Measurements from ENCODE around the gene MAN1A2.

DNA sequence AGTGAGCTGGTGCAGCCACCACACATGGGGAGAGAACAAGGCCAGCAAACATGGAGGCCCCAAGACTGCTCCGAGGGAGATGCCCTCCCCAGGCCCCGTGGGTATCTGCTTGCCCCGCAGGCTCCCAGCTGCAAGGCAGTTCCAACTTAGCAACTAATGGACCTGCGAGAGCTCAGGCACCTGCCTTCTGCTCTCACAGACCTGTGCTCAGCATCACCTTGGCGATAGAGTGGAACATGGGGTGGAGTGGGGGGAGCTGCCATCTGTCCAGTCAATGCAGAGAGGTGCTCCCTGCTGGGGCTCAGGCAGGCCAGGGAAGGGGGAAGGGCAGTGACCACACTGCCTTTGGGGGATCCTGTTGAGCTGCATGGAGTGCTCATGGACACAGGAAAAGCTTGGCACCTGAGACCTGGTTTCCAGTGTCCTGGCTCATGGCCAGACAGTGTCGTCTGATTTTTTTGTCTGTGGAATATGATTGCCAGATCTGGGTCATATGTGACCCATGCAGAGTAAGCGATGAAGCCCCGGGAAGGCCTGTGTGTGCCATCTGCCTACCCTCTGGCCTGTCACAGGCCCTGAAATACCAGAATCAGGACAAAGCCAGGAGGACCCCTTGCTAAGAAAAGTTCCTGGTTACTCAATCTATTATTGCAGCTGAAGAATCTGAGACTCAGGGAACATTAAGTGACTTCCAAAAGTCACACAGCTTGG is 198.7 kb downstream of the MAN1A2 start:
- TF ChIP-seq, protein P1, sequence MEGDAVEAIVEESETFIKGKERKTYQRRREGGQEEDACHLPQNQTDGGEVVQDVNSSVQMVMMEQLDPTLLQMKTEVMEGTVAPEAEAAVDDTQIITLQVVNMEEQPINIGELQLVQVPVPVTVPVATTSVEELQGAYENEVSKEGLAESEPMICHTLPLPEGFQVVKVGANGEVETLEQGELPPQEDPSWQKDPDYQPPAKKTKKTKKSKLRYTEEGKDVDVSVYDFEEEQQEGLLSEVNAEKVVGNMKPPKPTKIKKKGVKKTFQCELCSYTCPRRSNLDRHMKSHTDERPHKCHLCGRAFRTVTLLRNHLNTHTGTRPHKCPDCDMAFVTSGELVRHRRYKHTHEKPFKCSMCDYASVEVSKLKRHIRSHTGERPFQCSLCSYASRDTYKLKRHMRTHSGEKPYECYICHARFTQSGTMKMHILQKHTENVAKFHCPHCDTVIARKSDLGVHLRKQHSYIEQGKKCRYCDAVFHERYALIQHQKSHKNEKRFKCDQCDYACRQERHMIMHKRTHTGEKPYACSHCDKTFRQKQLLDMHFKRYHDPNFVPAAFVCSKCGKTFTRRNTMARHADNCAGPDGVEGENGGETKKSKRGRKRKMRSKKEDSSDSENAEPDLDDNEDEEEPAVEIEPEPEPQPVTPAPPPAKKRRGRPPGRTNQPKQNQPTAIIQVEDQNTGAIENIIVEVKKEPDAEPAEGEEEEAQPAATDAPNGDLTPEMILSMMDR (IDR thresholded peaks at IDR 0.05), result no peak
- TF ChIP-seq POLR2A (IDR thresholded peaks at IDR 0.05) (no peak), POLR2AphosphoS5 (IDR thresholded peaks at IDR 0.05) (no peak), EP300 (IDR thresholded peaks at IDR 0.05) (no peak)
